Measurements from ENCODE around the gene POLR3A. TPM values are rescaled to one million over a fixed set of nuclear protein-coding genes. Genes with fewer than 3 reads are reported as not detected.

POLR3A gene
- total RNA-seq, 1 donor from 2014 or later: 14.7 TPM

DNA sequence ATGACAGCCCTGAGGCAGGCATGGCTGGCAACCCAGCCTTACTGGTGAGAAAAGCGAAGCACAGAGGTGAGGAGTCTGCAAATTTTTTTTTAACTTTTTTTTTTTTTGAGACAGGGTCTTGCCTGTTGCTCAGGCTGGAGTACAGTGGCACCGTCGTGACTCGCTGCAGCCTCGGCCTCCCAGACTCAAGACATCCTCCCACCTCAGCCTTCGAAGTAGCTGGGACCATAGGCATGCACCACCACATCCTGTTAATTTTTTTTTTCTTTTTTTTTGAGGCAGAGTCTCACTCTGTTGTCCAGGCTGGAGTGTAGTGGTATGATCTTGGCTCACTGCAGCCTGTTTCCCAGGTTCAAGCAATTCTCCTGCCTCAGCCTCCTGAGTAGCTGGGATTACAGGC, 67.6 kb downstream of the POLR3A start:
- H3K36me3 ChIP-seq (ENCODE audit: control insufficient read depth, insufficient read depth, low read length): no peaks in the 10 kb centered on the region
- no peak overlapping the region for H3K4me3 ChIP-seq (ENCODE audit: low read depth, low read length)
- TF ChIP-seq, protein P1, sequence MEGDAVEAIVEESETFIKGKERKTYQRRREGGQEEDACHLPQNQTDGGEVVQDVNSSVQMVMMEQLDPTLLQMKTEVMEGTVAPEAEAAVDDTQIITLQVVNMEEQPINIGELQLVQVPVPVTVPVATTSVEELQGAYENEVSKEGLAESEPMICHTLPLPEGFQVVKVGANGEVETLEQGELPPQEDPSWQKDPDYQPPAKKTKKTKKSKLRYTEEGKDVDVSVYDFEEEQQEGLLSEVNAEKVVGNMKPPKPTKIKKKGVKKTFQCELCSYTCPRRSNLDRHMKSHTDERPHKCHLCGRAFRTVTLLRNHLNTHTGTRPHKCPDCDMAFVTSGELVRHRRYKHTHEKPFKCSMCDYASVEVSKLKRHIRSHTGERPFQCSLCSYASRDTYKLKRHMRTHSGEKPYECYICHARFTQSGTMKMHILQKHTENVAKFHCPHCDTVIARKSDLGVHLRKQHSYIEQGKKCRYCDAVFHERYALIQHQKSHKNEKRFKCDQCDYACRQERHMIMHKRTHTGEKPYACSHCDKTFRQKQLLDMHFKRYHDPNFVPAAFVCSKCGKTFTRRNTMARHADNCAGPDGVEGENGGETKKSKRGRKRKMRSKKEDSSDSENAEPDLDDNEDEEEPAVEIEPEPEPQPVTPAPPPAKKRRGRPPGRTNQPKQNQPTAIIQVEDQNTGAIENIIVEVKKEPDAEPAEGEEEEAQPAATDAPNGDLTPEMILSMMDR (IDR thresholded peaks at IDR 0.05; ENCODE audit: insufficient read depth, low read length, severe bottlenecking): no peak
- DNase-seq (ENCODE audit: low read depth): no peak
- FAIRE-seq: no peak
- H3K27me3 ChIP-seq (ENCODE audit: control insufficient read depth, insufficient read depth, low read length): no peaks in the 10 kb centered on the region

DNA sequence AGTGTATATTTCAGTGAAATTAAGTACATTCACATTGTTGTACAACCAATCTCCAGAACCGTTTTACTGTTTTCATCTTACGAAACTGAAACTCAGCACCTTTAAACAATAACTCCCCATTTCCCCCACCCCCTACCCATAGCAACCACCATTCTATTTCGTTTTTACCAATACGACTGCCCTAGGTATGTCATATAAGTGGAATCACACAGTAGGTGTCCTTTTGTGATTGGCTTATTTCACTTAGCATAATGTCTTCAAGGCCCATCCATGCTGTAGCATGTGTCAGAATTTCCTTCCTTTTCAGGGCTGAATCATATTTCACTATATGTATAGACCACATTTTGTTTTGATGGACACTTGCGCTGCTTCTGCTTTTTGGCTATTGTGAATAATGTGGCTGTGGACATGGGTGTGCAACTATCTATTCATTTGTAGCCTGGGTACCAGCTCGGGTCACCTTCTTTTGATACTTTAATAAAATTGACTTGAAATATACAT, 68.4 kb downstream of the POLR3A start:
- H3K36me3 ChIP-seq (ENCODE audit: control insufficient read depth, insufficient read depth, low read length): no peaks in the 10 kb centered on the region
- TF ChIP-seq, protein P1 (IDR thresholded peaks at IDR 0.05; ENCODE audit: insufficient read depth, low read length, severe bottlenecking): no peak
- DNase-seq (ENCODE audit: low read depth) (no peak), FAIRE-seq (no peak)
- H3K4me3 ChIP-seq (ENCODE audit: low read depth, low read length): no peak overlapping the region
- H3K27me3 ChIP-seq (ENCODE audit: control insufficient read depth, insufficient read depth, low read length): no peaks in the 10 kb centered on the region

DNA sequence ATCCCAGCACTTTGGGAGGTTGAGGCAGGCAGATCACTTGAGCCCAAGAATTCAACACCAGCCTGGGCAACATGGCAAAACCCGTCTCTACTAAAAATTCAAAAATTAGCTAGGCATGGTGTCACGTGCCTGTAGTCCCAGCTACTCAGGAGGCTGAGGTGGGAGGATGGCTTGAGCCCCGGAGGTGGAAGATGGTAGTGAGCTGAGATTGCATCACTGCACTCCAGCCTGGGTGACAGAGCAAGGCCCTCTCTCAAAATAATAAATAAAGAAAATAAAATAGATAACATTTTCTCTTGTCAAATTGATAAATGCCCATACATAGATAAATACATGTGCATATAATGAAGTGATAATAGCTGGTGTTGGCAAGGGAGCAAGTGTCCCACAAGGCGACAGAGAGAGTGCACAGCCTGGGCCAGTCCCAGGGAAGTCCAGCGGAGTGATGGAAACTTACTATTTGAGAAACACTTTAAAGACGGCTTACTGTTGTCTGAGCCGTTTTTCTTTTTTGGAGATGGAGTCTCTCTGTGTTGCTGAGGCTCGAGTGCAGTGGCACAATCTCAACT, 69.3 kb downstream of the POLR3A start:
- TF ChIP-seq, protein P1 (IDR thresholded peaks at IDR 0.05; ENCODE audit: insufficient read depth, low read length, severe bottlenecking): no peak
- no peak for DNase-seq (ENCODE audit: low read depth)
- Histone ChIP-seq H3K4me3 (ENCODE audit: low read depth, low read length) (no peak overlapping the region), H3K36me3 (ENCODE audit: control insufficient read depth, insufficient read depth, low read length) (no peaks in the 10 kb centered on the region), H3K27me3 (ENCODE audit: control insufficient read depth, insufficient read depth, low read length) (no peaks in the 10 kb centered on the region)
- FAIRE-seq: no peak

DNA sequence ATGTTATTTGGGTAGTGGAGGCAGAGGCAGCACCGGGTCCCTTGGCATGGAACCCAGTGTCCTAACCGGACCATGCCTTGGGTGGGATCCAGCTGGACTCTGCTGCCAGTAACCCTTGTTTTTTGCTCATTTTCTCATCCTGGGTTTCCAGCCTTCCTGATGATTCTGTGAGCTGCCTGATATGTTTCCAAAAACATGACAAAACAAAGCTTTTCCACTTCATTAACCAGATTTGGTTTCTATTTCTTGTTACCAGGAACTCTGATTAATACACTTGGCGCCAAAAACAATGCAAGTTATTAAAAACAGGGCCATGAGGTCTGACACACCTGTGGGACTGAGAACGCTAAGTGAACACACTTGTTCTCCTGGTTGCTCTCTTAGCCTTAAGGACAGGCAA, 69.9 kb downstream of the POLR3A start:
- TF ChIP-seq, protein P1 (IDR thresholded peaks at IDR 0.05; ENCODE audit: insufficient read depth, low read length, severe bottlenecking): no peak

DNA sequence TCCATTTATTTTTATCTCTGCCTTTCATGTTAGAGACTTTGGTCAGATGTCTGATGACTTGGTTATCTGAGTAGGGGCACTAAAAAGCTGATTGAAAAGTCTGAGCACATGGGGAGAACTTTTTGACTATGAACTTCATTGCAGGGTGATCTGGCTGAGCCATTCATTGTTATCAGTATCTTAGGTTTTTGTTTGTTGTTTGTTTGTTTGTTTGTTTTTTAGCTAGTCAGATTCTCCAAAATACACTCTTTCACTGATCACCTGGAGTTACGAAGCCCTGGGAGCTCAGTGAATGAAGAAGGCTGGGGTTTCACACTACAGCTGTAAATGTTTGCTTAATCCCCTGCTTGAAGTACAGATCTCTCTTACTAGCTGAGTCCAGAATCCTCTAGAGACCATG, 74.2 kb downstream of the POLR3A start:
- no peaks in the 10 kb centered on the region for H3K36me3 ChIP-seq (ENCODE audit: control insufficient read depth, insufficient read depth, low read length)
- no peak for FAIRE-seq
- TF ChIP-seq, protein P1 (IDR thresholded peaks at IDR 0.05; ENCODE audit: insufficient read depth, low read length, severe bottlenecking): no peak

More for the DNA sequence above, 69.9 kb downstream of the POLR3A start:
- H3K4me3 ChIP-seq (ENCODE audit: low read depth, low read length): no peak overlapping the region
- FAIRE-seq: no peak
- no peak for DNase-seq (ENCODE audit: low read depth)
- no peaks in the 10 kb centered on the region for H3K36me3 ChIP-seq (ENCODE audit: control insufficient read depth, insufficient read depth, low read length)
- H3K27me3 ChIP-seq (ENCODE audit: control insufficient read depth, insufficient read depth, low read length): no peaks in the 10 kb centered on the region

DNA sequence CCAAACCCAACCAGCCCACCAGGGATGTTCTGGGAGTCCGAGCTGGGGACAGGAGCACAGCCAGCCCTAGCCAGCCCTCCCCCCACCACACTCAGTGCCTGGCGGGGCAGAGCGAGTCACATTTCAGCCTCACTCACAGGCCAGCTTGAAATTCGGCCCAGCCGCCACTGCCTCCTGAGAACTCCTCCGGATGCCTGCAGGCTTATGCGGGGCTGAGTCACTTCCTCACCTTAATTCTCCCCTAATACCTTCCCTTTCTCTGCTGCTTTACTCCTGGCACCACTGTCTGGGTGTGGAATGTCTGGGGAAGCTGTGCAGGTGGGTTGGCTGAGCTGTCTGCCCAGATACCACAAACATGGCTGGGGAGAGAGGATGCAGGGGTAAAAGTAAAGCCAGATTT, 80.1 kb downstream of the POLR3A start:
- Histone ChIP-seq H3K4me3 (ENCODE audit: low read depth, low read length) (no peak overlapping the region), H3K27me3 (ENCODE audit: control insufficient read depth, insufficient read depth, low read length) (no peaks in the 10 kb centered on the region), H3K36me3 (ENCODE audit: control insufficient read depth, insufficient read depth, low read length) (no peaks in the 10 kb centered on the region)
- TF ChIP-seq, protein P1 (IDR thresholded peaks at IDR 0.05; ENCODE audit: insufficient read depth, low read length, severe bottlenecking): no peak
- FAIRE-seq: peak; percentile 47
- peak; percentile 97 for DNase-seq (ENCODE audit: low read depth)

More for the DNA sequence above, 74.2 kb downstream of the POLR3A start:
- no peak for DNase-seq (ENCODE audit: low read depth)
- Histone ChIP-seq H3K4me3 (ENCODE audit: low read depth, low read length) (no peak overlapping the region), H3K27me3 (ENCODE audit: control insufficient read depth, insufficient read depth, low read length) (no peaks in the 10 kb centered on the region)
